NT2/D1 (cell line): ENCODE data around the gene ITGA1.

ENCODE experiments used
- SUZ12 ChIP-seq: IDR thresholded peaks from 2 replicates; pipeline ENCODE4 v1.6.1; 2011; ENCODE audit not compliant: insufficient read length, insufficient read depth; ENCODE audit errors: extremely low read depth
- YY1 ChIP-seq: IDR thresholded peaks from 2 replicates; pipeline ENCODE4 v1.6.1; 2011; ENCODE audit not compliant: insufficient read length, insufficient read depth
- ZNF274 ChIP-seq: IDR thresholded peaks from 2 replicates; pipeline ENCODE4 v1.6.1; 2011; ENCODE audit warnings: mild to moderate bottlenecking, low read depth, low read length

- TF ChIP-seq YY1 (no peak), SUZ12 (no peak), ZNF274 (no peak)
These were observed 159.5 kb downstream of the ITGA1 start for GRCh38 chr5:52947208-52947607.
